OCI-LY3 (cell line): ENCODE measurements around the gene SCGB3A2.

ENCODE experiments used
- H2AFZ ChIP-seq: fragments of 200-600, 300-600 bp; shearing (Covaris generic); 2 replicates; pipeline ENCODE4 v1.6.0; 2014; ENCODE audit warnings: antibody characterized with exemption, low read depth, low read length
- H3K27ac ChIP-seq: fragments of 200-600, 300-600 bp; sonication (generic); 2 replicates; pipeline ENCODE4 v1.5.1; 2014; ENCODE audit warnings: mild to moderate bottlenecking, low read length, moderate library complexity, mixed read lengths
- H3K27me3 ChIP-seq: fragments of 200-600, 300-600 bp; sonication (generic); 2 replicates; pipeline ENCODE4 v1.6.1; 2014; ENCODE audit warnings: low read depth, low read length, mixed read lengths
- H3K36me3 ChIP-seq: fragments of 200-600, 300-600 bp; sonication (generic); replicated peaks from 2 replicates; pipeline ENCODE3; 2014; ENCODE audit warnings: low read depth, low read length, mixed read lengths
- H3K4me1 ChIP-seq: fragments of 300-600, 200-600 bp; sonication (generic); 2 replicates; pipeline ENCODE4 v1.6.1; 2014; ENCODE audit warnings: low read length, mixed read lengths
- H3K4me2 ChIP-seq: fragments of 200-600, 300-600 bp; sonication (generic); 2 replicates; pipeline ENCODE4 v1.6.1; 2014; ENCODE audit warnings: low read length, mixed read lengths
- H3K4me3 ChIP-seq: fragments of 300-600, 200-600 bp; sonication (generic); 2 replicates; pipeline ENCODE4 v1.5.1; 2014; ENCODE audit warnings: antibody characterized with exemption, mild to moderate bottlenecking, low read length, moderate library complexity
- H3K79me2 ChIP-seq: fragments of 300-600, 200-600 bp; shearing (Covaris generic); 2 replicates; pipeline ENCODE4 v1.6.1; 2014; ENCODE audit warnings: mild to moderate bottlenecking, low read length, mixed read lengths
- H3K9ac ChIP-seq: fragments of 300-600, 200-600 bp; shearing (Covaris generic); 2 replicates; pipeline ENCODE4 v1.6.0; 2014; ENCODE audit warnings: mild to moderate bottlenecking, low read length, moderate library complexity
- H3K9me3 ChIP-seq: fragments of 200-600, 300-600 bp; shearing (Covaris generic); 2 replicates; pipeline ENCODE4 v1.6.1; 2014; ENCODE audit warnings: low read length, mixed read lengths; ENCODE audit not compliant: insufficient read depth
- H4K20me1 ChIP-seq: fragments of 200-600, 300-600 bp; sonication (generic); 2 replicates; pipeline ENCODE4 v1.6.1; 2016; ENCODE audit warnings: low read length, mixed read lengths; ENCODE audit not compliant: insufficient read depth
- EZH2phosphoT487 ChIP-seq: fragments of 200-600 bp; shearing (Covaris generic); IDR thresholded peaks from 2 replicates; pipeline ENCODE4 v1.6.1; 2018; ENCODE audit warnings: antibody characterized with exemption, mixed run types, low read depth
- TF ChIP-seq, protein P1 (sequence below): fragments of 200-600, 300-600 bp; sonication (generic); IDR thresholded peaks from 2 replicates; pipeline ENCODE4 v1.5.1; 2014; ENCODE audit warnings: antibody characterized with exemption, low read length, low read depth

Gene SCGB3A2

DNA sequence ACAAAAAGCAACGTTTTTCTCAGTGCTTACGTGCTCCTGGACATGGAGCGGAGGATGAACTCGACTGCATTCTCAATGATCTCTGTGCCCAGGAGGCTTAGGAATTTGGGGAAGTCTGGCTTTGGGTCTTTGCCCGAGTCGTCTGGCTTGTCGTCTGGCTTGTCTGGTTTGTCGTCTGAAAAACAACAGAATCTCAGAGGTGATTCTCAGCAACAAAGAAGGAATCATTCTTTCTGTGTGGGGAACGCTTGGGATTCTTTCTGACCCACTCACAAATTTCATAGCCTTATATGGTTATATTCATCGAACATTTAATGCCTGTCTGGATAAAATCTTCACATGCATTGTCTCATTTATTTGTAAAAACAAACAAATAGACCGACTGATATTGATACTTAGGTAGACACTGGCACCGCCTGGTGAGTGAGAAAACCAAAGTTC is 23.1 kb downstream of the SCGB3A2 start:
- Histone ChIP-seq H3K27ac (no peak overlapping the region), H3K27me3 (no peaks in the 10 kb centered on the region), H3K79me2 (no peaks in the 10 kb centered on the region), H3K9me3 (no peaks in the 10 kb centered on the region), H3K4me1 (0 out of 2 replicates have a peak, but pooled peaks cover 3% of the 10 kb centered on the region), H3K9ac (no peak overlapping the region), H3K36me3 (no peaks in the 10 kb centered on the region), H3K4me3 (no peak overlapping the region), H4K20me1 (no peaks in the 10 kb centered on the region), H3K4me2 (no peak overlapping the region), H2AFZ (no peak overlapping the region)
- no peak for TF ChIP-seq EZH2phosphoT487
- TF ChIP-seq, protein P1, sequence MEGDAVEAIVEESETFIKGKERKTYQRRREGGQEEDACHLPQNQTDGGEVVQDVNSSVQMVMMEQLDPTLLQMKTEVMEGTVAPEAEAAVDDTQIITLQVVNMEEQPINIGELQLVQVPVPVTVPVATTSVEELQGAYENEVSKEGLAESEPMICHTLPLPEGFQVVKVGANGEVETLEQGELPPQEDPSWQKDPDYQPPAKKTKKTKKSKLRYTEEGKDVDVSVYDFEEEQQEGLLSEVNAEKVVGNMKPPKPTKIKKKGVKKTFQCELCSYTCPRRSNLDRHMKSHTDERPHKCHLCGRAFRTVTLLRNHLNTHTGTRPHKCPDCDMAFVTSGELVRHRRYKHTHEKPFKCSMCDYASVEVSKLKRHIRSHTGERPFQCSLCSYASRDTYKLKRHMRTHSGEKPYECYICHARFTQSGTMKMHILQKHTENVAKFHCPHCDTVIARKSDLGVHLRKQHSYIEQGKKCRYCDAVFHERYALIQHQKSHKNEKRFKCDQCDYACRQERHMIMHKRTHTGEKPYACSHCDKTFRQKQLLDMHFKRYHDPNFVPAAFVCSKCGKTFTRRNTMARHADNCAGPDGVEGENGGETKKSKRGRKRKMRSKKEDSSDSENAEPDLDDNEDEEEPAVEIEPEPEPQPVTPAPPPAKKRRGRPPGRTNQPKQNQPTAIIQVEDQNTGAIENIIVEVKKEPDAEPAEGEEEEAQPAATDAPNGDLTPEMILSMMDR = no peak

DNA sequence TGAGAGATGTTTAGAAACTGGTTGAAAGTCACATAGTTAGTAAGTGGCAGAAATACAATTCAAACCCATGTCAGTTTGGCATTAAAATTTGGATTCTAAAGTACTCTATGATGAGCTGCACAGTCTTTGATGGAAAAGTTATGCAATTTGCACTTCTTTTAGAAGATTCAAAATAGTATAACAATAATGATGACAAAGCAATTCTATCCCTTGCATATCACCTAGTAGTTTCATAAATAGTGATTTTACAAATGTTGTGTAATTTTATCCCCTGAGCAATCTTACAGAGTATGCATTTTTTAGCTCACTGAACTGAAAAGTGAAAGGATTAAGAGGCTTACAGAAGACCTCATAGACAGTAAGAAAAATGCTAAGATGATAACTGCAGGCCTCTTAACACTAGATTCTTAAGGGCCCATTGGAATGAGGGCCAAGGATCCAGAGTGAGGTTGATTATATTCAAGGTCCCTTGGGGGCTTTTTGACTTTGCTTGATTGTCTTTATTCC is 24.2 kb downstream of the SCGB3A2 start:
- H4K20me1 ChIP-seq = no peaks in the 10 kb centered on the region
- H3K27me3 ChIP-seq = no peaks in the 10 kb centered on the region
- no peak overlapping the region for H3K4me2 ChIP-seq
- H3K79me2 ChIP-seq = no peaks in the 10 kb centered on the region
- H3K36me3 ChIP-seq = no peaks in the 10 kb centered on the region
- no peaks in the 10 kb centered on the region for H3K9me3 ChIP-seq
- TF ChIP-seq EZH2phosphoT487 = no peak
- TF ChIP-seq, protein P1 = no peak
- H2AFZ ChIP-seq = no peak overlapping the region
- H3K4me1 ChIP-seq = 0 out of 2 replicates have a peak, but pooled peaks cover 3% of the 10 kb centered on the region
- H3K27ac ChIP-seq = no peak overlapping the region
- H3K4me3 ChIP-seq = no peak overlapping the region
- H3K9ac ChIP-seq = no peak overlapping the region

DNA sequence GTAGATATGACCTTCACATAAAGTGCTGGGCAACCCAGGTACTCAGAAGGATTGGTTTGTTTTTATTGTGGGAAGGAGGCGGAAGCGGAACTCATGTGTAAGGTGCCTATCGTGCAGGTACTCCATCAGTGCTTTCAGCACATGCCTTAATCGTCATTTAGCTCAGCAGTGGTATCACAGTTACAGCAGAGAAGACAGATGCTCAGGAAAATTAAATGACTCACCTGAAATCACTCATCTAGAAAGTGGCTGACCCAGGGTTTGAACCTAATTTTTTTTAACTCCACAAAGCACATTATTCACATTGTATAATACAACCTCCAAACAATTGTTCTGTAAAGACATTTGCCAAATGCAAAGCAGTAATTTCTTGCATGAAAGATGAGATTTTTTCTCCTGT is 25.6 kb downstream of the SCGB3A2 start:
- H3K79me2 ChIP-seq = no peaks in the 10 kb centered on the region
- no peaks in the 10 kb centered on the region for H3K27me3 ChIP-seq
- H2AFZ ChIP-seq = no peak overlapping the region
- H3K4me2 ChIP-seq = no peak overlapping the region
- H3K27ac ChIP-seq = no peak overlapping the region
- 0 out of 2 replicates have a peak, but pooled peaks cover 3% of the 10 kb centered on the region for H3K4me1 ChIP-seq
- H4K20me1 ChIP-seq = no peaks in the 10 kb centered on the region
- TF ChIP-seq, protein P1 = no peak
- no peak for TF ChIP-seq EZH2phosphoT487
- H3K9me3 ChIP-seq = no peaks in the 10 kb centered on the region
- H3K9ac ChIP-seq = no peak overlapping the region
- no peaks in the 10 kb centered on the region for H3K36me3 ChIP-seq
- no peak overlapping the region for H3K4me3 ChIP-seq

DNA sequence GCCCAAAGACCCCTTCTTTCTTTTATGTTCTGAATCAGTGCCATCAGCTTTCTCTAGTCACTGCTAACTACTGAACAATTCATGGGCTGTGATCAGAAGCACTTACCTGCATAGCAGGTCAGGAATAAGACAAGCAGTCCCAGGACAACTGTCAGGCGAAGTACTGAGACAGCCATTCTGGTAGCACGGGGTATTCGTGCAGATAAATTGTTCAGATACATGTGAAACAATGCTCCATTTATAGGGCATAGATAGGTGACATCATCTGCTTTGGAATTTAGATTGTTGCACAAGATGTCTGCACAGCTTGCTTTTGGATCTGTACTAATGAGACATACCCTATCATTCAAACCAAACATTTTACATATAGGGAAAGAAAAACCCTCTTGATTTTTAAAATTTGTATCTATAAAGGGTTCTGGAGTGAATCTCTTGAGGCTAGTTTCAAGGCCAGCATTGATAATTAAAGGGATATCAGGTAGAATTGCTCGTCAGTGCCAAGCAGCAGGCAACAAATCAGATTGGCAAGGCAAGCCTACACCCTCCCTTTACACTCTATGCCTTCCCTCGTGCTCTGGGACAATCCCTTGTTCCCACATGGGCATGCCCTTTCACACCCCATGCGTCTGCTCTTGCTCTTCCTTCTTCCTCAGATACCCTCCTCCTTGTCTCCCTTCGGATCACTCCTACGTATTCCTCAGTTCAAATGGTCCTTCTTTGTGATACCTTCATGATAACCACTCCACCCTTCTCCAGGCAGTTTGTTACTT is 28.0 kb downstream of the SCGB3A2 start, which contains the start of gene C5orf46:
TSS of gene C5orf46 (minus strand) at position 213 of the 770 bp plus-strand sequence. CDS start at position 176, 37 bp downstream.
- TF ChIP-seq, protein P1 = no peak
- TF ChIP-seq EZH2phosphoT487 = no peak
- Histone ChIP-seq H3K4me2 (no peak within 1 kb of the TSS), H3K9ac (no peak within 1 kb of the TSS), H2AFZ (no peak within 1 kb of the TSS), H4K20me1 (no peaks in the 10 kb centered on the region), H3K36me3 (no peaks in the 10 kb centered on the region), H3K27ac (no peak within 1 kb of the TSS), H3K27me3 (no peaks in the 10 kb centered on the region), H3K4me1 (0 out of 2 replicates have a peak, but pooled peaks cover 3% of the 10 kb centered on the region), H3K79me2 (no peaks in the 10 kb centered on the region), H3K9me3 (no peaks in the 10 kb centered on the region), H3K4me3 (no peak within 1 kb of the TSS)
